Endothelial cell of hepatic sinusoid (primary cell): Measurements from ENCODE around the gene HCCS.
"Not testable (repeated sequence)": the region's sequence is repeated elsewhere in the genome, so short reads cannot be mapped to it uniquely, and the experiment has no call there.

ENCODE experiments used
- in situ Hi-C: cut with HindIII; loops from 2 replicates; pipeline ENCODE4 v1.10.0; 2017; ENCODE audit warnings: low sequenced_read_pairs

HCCS gene

DNA sequence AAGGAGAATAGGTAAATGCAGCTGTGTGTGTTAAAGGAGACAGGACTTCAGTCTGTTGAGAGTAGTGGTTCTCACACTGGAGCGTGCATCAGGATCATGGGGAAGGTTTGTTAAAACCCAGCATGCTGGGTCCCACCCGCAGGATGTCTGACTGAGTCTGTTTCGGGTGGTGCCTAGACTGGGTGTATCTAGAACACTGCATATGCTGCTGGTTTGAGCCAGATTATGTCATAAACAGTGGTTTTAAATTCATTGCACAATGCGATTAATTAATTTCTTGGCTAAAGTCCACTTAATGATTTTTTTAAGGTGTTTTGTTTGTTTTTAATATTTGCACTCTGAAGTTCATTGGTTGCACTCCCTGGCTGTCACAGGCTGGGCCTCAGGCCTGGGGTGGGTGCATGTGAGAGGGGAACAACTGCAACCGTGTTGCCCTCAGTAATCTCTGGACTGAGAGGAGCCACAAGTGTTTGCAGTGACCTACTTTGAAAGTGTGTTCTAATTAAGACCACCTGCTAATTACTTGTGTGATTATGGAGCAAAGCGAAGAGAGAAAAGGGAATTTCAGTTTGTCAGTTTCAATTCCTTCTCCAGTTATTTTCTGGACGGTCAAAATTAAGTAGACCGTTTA lies 8.3 kb downstream of the HCCS start:
- in situ Hi-C loops = no loop called here

DNA sequence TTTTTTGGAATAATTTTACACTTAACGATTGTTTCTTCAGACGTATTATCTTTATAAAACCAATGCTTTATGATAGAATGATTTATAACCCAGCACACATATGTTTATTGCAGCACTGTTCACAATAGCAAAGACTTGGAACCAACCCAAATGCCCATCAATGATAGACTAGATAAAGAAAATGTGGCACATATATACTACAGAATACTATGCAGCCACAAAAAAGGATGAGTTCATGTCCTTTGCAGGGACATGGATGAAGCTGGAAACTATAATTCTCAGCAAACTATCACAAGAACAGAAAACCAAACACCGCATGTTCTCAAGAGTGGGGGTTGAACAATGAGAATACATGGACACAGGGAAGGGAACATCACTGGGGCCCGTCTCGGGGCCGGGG lies 12.0 kb downstream of the HCCS start:
- in situ Hi-C loops = not testable (repeated sequence)

DNA sequence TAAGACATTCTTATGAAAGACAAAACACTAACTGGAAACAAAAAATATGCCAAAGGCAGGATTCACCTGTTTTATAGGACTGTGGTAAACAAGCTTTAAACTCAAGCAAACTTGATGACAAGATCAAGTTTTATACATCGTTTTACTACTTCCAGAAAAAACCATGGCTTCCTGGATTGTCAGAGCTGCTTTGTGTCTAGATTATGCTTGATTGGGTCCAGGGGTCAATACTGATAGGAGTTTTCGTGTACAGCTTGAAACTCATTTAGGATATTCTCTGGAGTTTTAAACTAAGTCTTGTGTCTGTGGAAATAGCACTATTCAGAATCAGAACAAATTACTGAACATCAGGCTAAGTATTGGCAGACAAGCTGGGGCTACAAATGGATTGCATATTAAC lies 13.0 kb downstream of the HCCS start:
- in situ Hi-C loops = no loop called here

DNA sequence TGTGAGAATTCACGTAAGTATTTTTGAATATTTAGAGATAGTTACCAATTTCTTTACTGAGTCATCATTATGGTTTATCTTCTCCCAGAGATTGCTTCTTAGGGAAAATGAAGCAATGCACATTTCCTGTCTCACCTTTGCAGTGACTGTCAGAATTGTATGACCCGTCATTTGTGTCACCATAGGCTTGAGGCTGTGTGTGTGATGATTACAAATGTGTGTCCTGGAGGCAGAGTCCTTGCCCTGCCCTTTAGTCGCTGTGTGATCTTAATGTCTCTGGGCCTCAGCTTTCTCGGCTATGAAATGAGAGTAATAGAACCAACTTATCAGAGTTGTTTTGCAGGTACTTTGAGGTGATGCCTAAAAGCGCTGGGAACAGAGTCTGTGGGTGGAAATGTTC lies 13.9 kb downstream of the HCCS start:
- in situ Hi-C loops = no loop called here

DNA sequence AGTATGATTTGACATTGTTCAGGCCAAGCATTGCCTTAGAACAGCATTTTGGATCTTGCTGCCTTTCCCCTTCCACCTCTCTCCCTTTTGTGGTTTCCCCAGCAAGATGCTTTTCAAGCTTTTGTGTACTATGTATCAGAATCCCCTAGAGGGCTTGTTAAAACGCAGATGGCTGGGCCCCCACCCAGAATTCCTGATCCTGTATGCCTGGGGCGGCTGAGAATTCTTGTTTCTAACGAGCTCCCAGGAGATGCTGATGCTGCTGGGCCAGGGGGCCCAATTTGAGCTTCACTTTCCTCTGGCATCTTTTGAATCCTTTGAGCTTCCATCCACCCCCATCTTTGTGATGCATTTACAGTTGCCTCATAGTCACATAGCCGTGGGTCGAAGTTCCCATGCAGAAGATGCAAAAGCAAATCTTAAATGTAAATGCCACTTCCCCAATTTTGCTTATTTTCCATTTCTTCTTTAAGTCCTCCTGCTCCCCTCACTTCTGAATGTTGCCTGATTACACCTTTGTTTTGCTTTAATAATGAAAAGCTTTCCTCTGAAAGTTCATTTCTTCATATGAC lies 18.5 kb downstream of the HCCS start:
- in situ Hi-C loops = no loop called here

DNA sequence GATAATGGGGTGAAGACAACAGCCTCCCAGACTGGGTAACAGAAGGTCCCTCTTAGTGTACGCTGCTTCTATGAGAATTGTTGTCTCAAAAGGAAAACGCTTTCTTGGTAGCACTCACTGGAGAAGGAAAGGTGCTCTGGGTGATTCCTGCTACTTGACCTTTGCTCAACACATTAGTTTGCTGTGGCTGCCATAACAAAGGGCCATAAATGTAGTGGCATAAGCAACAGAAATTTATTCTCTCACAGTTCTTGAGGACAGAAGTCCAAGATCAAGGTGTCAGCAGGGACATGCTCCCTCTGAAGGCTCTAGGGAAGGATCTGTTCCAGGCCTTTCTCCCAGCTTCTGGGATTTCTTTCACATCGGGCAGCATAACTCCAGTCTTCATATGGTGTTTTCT lies 19.0 kb downstream of the HCCS start:
- in situ Hi-C loops = no loop called here

DNA sequence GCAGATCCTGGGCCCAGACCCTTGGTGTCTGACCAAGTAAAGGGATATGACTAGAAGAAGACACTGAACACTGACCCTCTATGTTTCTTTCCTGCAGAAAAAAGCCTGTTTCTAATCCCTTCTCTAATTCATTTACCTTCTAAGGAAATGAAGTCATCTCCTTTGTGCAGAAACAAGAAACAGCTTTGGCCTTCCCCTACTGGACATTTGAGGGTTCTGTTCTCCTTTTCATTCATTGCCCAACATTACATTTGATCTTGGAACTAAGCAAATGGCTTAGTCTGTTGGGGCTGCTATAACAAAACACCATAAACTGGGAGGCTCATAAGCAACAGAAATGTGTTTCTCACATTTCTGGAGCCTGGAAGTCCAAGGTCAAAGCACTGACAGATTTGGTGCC lies 20.0 kb downstream of the HCCS start:
- in situ Hi-C loops = no loop called here

DNA sequence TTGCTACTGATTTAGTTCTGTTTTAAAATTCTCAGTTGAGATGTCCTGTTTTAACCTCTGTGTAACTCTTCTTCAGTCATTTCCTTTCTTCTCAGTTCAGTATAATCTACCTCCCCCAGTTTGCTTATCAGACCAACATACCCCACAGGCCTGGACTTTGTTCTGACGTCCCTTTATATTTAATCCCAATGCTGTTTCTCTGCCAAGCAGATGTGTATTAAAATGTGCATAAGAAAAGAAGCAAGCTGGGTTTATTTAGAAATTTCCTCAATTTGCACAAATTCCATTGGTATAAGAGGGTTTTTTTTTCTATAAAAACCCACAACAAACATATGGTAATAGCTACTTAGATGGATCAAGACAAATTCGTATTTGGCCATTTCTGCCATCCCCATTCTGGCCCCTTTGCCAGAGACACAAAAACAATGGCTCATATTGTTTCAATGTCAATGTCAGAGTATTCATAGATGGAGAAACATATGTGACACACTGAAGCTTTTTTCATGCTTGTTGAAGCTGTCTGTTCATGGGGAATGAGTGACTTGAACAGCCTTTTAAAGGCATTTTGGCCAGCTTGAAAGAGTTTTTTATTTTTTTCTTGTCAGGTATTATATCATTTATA lies 24.5 kb downstream of the HCCS start:
- in situ Hi-C loops = no loop called here

DNA sequence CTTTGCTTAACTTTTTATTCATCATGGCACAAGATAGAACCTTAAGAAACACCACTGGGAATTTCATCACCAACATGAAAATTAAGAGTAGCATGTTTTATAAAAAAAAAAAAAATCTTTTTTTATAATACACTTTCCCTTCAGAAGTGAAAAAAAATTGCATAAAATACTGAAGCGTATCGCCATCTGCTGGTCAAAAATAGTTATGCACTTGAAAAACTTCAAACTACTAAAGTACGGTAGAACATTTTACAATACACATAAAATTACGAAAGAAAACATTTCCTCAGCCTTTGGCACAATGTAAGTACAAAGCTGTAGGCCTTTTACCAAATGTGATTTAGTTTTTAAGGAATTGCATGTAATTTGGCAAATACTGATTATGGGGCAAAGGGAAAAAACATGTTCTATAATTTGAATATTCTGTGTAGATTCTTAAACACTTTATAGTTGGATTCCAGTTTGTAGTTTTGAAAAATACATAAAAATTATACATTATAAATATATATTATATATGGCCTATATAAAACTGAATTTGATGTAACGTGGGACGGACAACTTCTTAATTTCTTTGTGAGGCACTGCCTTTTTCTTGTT lies 26.5 kb downstream of the HCCS start:
- in situ Hi-C loops = no loop called here

DNA sequence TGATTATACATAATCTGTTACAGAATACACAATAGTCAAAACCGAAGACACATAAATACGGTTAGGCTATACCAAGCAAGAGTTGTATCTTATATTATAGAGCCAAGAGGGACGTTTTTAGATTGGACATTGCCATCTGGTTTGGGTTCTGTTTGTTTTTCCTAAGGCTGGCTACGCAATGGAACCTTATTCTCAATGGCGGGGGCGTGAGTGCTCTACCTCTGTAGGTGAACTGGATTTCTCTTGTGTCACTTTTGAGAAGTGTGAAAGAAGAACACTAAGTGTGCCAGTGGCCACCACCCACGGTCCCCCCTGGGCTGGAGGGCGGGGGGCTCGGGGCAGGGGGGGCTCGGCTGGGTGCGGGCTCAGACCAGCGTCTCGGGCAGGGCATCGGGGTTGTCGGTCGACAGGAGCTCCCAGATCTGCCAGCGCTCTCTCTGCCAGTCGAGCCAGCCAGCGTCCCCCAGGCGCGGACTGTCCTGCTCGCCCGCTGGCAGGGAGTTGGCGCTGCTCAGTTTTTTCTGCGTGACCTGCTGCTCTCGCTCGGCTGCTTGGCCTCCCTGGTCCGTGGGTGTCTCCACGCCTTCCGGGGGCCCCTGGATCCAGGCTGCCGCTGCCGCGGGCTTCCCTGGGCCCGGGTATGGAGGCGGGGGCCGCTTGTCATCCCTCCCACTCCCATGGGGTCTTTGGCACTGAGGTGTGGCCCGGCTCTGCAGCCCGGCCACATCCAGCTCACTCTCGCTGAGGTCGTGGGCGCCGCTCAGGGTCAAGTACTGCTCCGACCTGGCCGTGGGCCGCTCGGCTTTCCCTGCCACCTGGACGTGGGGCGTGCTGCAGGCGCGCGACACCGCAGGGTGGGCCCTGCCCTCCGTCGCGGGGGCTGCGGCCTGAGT lies 27.6 kb downstream of the HCCS start:
- in situ Hi-C loops = no loop called here

DNA sequence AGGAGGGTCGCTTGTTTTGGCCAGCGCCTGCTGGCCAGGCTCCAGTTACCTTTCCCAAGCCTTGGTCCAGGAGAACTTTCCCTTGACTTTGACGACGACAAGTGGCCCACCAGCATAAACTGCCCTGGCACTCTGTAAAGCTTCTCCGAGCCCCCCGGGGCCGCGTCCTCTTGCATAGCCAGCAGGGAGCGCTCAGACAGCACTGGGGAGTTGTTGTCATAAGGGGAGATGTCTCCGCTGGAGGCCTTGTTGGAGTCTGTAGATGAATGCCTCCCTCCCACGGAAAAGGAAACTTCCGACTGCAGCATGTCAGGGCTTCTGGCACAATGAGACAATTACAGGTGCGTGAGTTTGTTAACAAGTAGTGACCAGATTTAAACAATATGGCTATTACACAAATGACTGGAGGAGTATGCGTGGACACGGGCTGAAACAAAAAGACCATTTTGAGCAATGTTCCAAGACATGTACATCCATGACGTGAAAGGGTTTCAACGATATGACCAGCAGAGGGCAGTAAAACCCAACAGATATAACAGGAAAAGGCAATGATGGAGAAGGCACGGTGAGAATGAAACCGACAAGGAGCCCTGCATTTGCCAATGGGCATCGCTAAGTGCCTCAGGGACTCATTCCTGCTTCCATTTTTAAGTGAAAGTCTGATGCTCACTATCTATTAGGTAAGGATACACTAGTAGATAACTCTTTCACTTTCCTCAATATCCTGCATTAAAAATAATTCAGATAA lies 33.0 kb downstream of the HCCS start:
- in situ Hi-C loops = no loop called here

DNA sequence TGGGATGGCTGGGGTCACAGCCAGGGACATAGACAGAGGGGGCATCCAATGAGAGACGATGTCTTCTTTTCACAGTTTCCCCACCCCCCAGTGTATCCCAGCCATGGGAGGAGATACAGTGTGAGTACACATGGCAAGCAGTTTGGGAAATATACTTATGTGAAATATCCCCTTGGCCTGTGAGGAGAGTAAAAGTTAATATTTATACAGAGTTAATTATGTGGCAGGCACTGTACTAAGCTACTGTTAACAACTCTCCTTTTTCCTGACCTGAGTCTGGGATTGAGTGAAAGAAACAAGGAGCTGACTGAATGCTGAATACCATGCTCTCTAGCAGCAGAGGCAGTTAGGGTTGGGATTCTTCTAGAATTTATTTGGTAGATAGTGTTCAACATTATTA lies 35.3 kb downstream of the HCCS start:
- in situ Hi-C loops = no loop called here

DNA sequence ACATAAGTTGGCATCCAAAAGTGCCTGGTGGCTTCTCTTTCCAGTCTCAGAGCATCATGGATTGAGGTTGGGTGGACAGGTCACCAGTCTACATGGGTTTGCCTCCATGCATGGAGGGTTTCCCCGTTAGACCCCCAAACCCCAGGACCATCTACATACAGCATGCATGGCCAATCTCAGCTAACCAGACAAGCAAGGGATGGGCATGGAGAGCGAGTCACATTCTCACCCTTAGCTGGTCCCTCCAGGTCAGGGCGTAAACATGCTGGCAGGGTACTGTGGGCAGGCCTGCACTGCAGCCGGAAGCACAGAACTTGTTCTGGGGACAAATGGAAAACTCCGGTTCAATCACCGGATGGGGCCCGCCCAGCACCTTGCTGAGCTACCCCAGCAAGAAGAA lies 37.3 kb downstream of the HCCS start:
- in situ Hi-C loops = no loop called here

DNA sequence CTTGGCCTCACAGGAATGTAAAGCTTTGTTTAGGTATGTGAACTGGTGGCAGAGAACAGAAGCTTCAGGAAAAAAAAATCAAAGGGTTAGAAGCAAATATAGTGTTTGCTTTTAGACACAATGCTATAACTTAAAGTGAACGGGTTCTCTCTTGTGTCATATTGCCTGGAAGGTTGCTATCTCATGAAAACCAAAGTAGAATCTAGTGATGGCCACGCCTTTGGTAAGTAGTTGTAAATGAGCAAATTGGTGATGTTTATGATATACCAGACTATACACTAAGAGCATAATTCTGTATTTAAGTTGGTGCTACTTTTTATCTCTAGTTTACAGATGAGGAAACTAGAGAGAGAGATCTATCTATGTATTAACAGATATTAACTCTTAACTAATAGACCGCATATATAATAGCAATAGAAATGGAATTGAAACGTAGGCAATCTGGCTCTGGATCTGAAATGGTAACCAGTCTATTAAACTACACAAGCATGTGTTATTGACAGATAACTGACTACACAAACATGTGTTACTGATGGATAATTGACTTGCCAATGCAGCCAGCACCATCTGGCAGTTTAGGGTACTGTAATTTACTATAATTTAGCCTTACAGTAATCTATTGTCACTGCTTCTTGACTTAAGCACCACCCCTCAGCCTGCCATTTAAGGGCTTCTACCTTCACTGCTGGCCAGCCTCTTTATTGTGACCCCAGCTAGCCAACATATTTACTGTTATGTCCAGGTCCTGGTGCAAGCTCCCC lies 40.8 kb downstream of the HCCS start:
- in situ Hi-C loops = no loop called here

DNA sequence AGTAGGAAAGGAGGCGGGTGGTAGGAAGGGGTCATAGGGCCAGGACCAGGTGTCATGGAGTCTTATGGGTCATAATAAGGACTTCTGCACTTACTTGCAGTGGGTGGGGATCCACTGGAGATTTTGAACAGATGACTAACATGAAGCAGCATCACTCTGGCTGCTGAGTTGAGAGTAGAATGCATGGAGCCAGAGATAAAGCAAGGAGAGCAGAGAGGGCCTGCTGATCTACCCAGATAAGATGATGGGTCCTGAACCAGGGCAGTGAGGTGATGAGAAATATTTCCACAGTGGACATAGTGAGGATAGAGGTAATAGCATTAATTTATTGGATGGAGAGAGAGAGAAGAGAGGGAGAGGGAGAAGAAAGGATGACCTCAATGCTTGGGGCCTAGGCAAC lies 48.0 kb downstream of the HCCS start:
- in situ Hi-C loops = no loop called here

DNA sequence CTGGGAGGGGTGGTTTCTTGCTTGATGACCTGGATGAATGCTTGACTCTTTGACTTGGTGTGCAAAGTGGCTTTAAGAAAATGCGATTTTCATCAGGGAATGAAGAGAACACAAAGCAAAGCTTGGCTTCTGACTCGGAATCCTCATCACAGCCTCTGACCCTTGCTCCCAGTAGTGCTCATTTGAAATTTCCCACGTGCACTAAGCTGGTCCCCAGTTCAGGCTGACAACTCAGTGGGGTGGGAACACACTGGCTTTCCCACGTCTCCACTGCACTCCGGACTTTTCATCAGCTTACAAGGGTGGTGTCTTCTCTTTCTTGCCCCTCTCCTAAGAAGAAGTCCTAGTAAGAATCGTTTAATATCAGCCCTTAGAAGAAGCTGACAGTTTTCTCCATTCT lies 53.3 kb downstream of the HCCS start:
- in situ Hi-C loops = no loop called here

DNA sequence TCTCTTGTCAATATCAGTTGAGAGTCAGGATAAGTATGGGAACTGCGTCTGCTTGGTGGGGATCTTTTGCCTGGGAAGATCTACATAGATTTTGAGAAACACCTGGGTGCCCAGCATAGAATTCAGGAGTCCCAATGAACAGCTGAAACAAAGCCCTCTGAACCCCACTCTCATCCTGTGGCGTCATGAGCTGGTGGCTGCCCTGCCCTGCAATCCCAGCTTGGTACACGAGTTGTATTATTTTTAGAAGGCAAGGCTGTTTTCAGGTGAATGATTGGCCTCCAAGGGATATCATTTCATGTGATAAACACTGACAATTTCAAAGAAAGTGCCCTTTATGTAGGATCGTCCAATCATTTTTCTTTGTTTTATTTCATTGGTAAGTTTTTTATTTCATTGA lies 60.8 kb downstream of the HCCS start:
- in situ Hi-C loops = no loop called here

DNA sequence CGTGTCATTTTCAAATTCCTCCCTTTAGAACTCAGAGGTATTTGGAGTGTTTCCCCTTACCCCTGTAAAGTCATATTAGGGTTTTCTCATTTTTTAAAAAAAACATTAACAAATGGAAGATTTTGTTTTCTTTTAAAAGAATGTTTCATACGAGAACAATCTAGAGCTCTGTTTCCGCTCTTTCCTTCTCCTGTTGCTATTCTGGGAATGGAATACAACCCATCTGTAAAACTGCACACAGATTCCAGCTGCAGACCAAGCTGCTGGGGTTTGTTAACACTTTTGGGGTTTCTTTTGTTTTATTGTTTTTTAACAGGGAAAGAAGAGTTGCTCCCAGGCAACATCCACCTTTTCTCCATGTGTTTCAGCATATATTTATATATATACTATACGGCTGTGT lies 61.3 kb downstream of the HCCS start:
- in situ Hi-C loops = no loop called here
